ENCODE data around the gene SIKE1.

GRCh38 chr1:114745291-114745690 is 35.2 kb downstream of the SIKE1 start:
- no peak for TF ChIP-seq CTCF (IDR thresholded peaks at IDR 0.05)
- no peak for TF ChIP-seq POLR2A (IDR thresholded peaks at IDR 0.05)
